Breast epithelium (tissue), 4 donors: ENCODE measurements around the gene ELP2. TPM values are rescaled to one million over a fixed set of nuclear protein-coding genes. Genes with fewer than 3 reads are reported as not detected.

Experiments
- DNase-seq, 2 donors: peaks; one replicate each; pipeline ENCODE4 v3.0.0-alpha.2; 2019; ENCODE audit warnings: low spot score in 2 of 2
- H3K27ac ChIP-seq, 2 donors: fragments of 200-600 bp; sonication (generic) in 1 of 2; one replicate each; pipeline ENCODE4 v1.5.1; 2016 to 2019; ENCODE audit warnings: mild to moderate bottlenecking in 1 of 2
- H3K27me3 ChIP-seq, 2 donors: fragments of 200-600 bp; sonication (generic) in 1 of 2; one replicate each; pipeline versions ENCODE4 v1.5.1 to v1.6.0; 2017 to 2019; ENCODE audit warnings: control low read depth in 1 of 2, mild to moderate bottlenecking in 1 of 2
- H3K36me3 ChIP-seq: fragments of 200-600 bp; one replicate; pipeline ENCODE4 v1.5.1; 2019
- H3K4me1 ChIP-seq, 2 donors: fragments of 200-600 bp; sonication (generic); one replicate each; pipeline ENCODE4 v1.5.1; 2016 to 2019; ENCODE audit warnings: control low read depth in 1 of 2
- H3K4me3 ChIP-seq, 3 donors: fragments of 200-600 bp; sonication (generic); 1 replicate in 2 of 3; 2 replicates in 1 of 3; pipeline ENCODE4 v1.5.1; 2016 to 2019; ENCODE audit warnings: mild to moderate bottlenecking in 3 of 3, moderate library complexity in 2 of 3
- H3K9me3 ChIP-seq, 2 donors: fragments of 200-600 bp; sonication (generic) in 1 of 2; one replicate each; pipeline ENCODE4 v1.5.1; 2016 to 2019; ENCODE audit warnings: control low read depth in 1 of 2
- POLR2A ChIP-seq: fragments of 450-650 bp; IDR thresholded peaks from one replicate; pipeline ENCODE4 v1.6.1; 2016; ENCODE audit warnings: antibody characterized with exemption, mild to moderate bottlenecking, moderate library complexity
- POLR2AphosphoS5 ChIP-seq, 3 donors: sonication (generic); formaldehyde crosslinking; IDR thresholded peaks; one replicate each; pipeline ENCODE4 v1.6.1; 2017; ENCODE audit warnings: antibody characterized with exemption in 3 of 3
- intact Hi-C: fragments of 100-400 bp; cut with DNase I; formaldehyde crosslinking; loops from one replicate; pipeline ENCODE4 v1.15.1; 2023; ENCODE audit warnings: low total_unique reads
- total RNA-seq, 3 donors: library from RNA; depleted of rRNA; stranded (reverse); fragments of >200 nt; gene quantifications; one replicate each; pipeline ENCODE4 v1.1.0, GENCODE V29; 2016
- TF ChIP-seq, protein P1 (sequence below), 3 donors: fragments of 450-650 bp; IDR thresholded peaks; one replicate each; pipeline ENCODE4 v1.5.1; 2016 to 2017; ENCODE audit warnings: antibody characterized with exemption in 3 of 3, mild to moderate bottlenecking in 3 of 3, moderate library complexity in 3 of 3

ELP2 gene
- total RNA-seq, 3 donors from 2014 or later, result 66.9 to 165 (median 139) TPM

DNA sequence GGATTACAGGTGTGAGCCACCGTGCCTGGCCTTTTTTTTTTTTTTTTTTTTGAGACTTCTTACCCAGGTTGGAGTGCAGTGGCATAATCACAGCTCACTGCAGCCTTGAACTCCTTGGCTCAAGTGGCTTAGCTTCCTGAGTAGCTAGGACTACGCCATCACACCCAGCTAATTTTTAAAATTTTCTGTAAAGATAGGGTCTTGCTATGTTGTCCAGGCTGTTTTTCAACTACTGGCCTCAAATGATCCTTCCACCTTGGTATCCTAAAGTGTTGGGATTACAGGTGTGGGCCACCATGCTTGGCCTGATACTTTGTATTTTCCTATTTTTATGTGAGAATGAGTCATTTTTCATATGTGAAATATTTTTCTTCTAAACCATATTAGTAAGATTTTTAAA, 13.7 kb downstream of the ELP2 start:
- H3K9me3 ChIP-seq, result no peaks in the 10 kb centered on the region
- peaks cover 11% of the 10 kb centered on the region for H3K36me3 ChIP-seq
- TF ChIP-seq, protein P1, sequence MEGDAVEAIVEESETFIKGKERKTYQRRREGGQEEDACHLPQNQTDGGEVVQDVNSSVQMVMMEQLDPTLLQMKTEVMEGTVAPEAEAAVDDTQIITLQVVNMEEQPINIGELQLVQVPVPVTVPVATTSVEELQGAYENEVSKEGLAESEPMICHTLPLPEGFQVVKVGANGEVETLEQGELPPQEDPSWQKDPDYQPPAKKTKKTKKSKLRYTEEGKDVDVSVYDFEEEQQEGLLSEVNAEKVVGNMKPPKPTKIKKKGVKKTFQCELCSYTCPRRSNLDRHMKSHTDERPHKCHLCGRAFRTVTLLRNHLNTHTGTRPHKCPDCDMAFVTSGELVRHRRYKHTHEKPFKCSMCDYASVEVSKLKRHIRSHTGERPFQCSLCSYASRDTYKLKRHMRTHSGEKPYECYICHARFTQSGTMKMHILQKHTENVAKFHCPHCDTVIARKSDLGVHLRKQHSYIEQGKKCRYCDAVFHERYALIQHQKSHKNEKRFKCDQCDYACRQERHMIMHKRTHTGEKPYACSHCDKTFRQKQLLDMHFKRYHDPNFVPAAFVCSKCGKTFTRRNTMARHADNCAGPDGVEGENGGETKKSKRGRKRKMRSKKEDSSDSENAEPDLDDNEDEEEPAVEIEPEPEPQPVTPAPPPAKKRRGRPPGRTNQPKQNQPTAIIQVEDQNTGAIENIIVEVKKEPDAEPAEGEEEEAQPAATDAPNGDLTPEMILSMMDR (IDR thresholded peaks at IDR 0.05), result no peak
- TF ChIP-seq POLR2A, result no peak
- intact Hi-C loops, result no loop called here
- DNase-seq, result no peak
- H3K4me3 ChIP-seq, result no peak overlapping the region
- no peak overlapping the region for H3K27ac ChIP-seq
- no peaks in the 10 kb centered on the region for H3K27me3 ChIP-seq
- H3K4me1 ChIP-seq, result no peaks in the 10 kb centered on the region

DNA sequence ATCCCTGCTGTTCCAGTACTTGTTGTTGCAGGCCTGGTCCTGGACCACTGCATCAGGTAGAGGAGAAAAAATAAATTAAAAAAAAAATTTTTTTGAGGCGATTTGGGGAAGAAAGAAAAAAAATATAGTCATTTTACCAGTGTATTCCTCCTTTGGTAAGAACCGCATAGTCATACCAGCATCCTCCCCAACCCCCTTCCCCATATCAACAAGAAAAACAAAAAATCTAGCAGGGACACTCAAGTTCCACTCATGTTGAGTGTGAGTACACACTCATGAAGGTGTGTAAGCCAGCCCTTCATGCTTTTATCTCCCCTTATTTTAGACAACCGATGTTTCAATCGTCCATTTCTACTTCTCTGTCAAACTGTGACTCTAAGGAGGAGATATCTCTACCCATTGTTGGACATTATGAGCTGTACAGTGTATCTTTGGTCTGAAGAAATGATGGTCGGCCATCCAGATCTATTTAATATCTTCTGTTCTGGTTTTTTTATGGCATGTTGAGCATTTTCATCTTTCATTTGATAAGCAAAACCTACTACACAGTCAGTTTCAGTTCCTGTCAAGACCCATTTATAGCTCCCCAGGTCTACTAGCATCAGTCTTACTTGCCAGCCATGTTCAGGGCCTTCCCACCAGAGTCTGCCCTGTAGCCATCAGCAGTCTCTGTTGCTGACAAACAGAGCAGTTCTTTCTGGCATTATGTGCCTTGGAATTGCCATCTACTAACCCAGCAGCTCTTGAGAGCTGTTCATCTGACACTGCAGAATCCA, 20.0 kb downstream of the ELP2 start:
- DNase-seq, result no peak
- Histone ChIP-seq H3K36me3 (peaks cover 7% of the 10 kb centered on the region), H3K4me1 (no peaks in the 10 kb centered on the region), H3K4me3 (no peak overlapping the region), H3K27ac (no peak overlapping the region), H3K27me3 (no peaks in the 10 kb centered on the region), H3K9me3 (no peaks in the 10 kb centered on the region)
- TF ChIP-seq, protein P1 (IDR thresholded peaks at IDR 0.05), result no peak
- TF ChIP-seq POLR2A (no peak), POLR2AphosphoS5 (IDR thresholded peaks at IDR 0.05) (no peak)
- intact Hi-C loops, result no loop called here

- DNase-seq, result no peak
- Histone ChIP-seq H3K9me3 (no peaks in the 10 kb centered on the region), H3K4me1 (no peaks in the 10 kb centered on the region), H3K4me3 (no peak overlapping the region), H3K36me3 (peaks cover 12% of the 10 kb centered on the region), H3K27me3 (no peaks in the 10 kb centered on the region), H3K27ac (no peak overlapping the region)
- intact Hi-C loops, result no loop called here
- TF ChIP-seq POLR2A, result no peak
Observed at GRCh38 chr18:36152781-36153180, 23.1 kb downstream of the ELP2 start.

DNA sequence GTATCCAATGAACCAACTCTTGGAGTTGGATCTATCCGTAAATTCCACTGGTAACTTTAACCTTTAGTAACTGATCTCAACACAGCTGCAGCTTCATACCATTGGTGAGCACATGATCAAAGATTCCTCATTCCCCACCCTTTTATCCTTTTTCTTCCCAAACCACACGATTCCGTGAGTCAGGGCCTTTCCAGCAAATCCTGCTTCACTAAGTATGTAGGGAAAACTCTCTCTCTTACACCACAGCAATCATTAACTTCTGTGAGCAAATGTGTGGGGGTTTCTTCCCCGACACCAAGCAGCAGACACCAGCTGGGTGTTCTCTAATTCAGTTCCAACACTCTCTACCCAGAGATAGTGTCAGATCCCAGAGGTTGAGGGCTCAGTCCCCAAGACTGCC, 23.5 kb downstream of the ELP2 start:
- no peak for DNase-seq
- H3K4me1 ChIP-seq, result no peaks in the 10 kb centered on the region
- no peak overlapping the region for H3K27ac ChIP-seq
- TF ChIP-seq, protein P1 (IDR thresholded peaks at IDR 0.05), result no peak
- TF ChIP-seq POLR2AphosphoS5 (IDR thresholded peaks at IDR 0.05) (no peak), POLR2A (no peak)
- no peak overlapping the region for H3K4me3 ChIP-seq
- intact Hi-C loops, result no loop called here
- H3K27me3 ChIP-seq, result no peaks in the 10 kb centered on the region
- H3K9me3 ChIP-seq, result no peaks in the 10 kb centered on the region
- H3K36me3 ChIP-seq, result peaks cover 12% of the 10 kb centered on the region

DNA sequence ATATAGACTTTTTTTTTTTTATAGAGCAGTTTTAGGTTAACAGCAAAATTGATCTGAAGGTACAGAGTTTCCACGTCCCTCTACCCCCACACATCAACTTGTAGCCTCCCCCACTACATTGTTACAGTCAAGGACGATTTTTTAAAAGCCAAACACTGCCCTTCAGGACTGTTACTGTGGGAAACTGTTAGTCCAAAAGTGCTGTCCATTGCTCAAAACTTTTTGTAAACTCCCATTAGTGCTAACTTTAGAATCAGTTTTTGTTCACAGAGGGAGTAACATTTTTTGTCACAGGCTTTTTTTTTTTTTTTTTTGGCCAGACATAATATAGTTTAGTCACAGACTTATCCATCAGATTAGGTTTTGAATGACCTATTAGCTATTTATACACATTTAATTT, 24.1 kb downstream of the ELP2 start:
- Histone ChIP-seq H3K4me3 (no peak overlapping the region), H3K36me3 (peaks cover 17% of the 10 kb centered on the region), H3K4me1 (no peaks in the 10 kb centered on the region), H3K27me3 (no peaks in the 10 kb centered on the region), H3K9me3 (no peaks in the 10 kb centered on the region), H3K27ac (no peak overlapping the region)
- DNase-seq, result no peak
- TF ChIP-seq POLR2A (no peak), POLR2AphosphoS5 (IDR thresholded peaks at IDR 0.05) (no peak)
- TF ChIP-seq, protein P1 (IDR thresholded peaks at IDR 0.05), result no peak
- intact Hi-C loops, result no loop called here
